ENCODE data around the gene ELAVL2.

Gene ELAVL2

DNA sequence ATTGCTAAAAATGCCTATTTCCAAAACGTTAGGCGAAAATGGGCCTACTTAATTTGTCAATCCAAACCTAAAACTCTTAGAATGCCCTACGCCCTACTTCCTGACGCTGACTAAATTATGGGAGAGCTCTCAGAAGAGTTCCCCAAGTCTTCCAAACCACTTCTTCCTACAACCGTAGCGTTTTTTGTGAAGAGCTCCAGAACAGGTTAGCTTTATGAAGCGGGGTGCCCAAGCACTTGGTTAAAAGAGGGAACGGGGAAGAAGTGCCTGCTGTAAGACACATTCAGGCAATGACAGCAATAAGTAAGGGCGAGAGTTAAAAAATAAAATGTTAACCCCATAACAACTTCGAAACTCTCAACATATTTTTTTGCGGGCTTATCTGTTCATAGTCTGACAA lies 2.8 kb downstream of the ELAVL2 start:
- no peak overlapping the region for H3K4me3 ChIP-seq (ENCODE audit: low read depth, low read length)
- TF ChIP-seq, protein P1, sequence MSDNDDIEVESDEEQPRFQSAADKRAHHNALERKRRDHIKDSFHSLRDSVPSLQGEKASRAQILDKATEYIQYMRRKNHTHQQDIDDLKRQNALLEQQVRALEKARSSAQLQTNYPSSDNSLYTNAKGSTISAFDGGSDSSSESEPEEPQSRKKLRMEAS (IDR thresholded peaks at IDR 0.05; ENCODE audit: low read depth, low read length), result no peak
- TF ChIP-seq MYC (IDR thresholded peaks at IDR 0.05; ENCODE audit: low read depth, low read length), result no peak
- TF ChIP-seq, protein P2, sequence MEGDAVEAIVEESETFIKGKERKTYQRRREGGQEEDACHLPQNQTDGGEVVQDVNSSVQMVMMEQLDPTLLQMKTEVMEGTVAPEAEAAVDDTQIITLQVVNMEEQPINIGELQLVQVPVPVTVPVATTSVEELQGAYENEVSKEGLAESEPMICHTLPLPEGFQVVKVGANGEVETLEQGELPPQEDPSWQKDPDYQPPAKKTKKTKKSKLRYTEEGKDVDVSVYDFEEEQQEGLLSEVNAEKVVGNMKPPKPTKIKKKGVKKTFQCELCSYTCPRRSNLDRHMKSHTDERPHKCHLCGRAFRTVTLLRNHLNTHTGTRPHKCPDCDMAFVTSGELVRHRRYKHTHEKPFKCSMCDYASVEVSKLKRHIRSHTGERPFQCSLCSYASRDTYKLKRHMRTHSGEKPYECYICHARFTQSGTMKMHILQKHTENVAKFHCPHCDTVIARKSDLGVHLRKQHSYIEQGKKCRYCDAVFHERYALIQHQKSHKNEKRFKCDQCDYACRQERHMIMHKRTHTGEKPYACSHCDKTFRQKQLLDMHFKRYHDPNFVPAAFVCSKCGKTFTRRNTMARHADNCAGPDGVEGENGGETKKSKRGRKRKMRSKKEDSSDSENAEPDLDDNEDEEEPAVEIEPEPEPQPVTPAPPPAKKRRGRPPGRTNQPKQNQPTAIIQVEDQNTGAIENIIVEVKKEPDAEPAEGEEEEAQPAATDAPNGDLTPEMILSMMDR (IDR thresholded peaks at IDR 0.05; ENCODE audit: low read depth, low read length), result no peak
- TF ChIP-seq POLR2A (IDR thresholded peaks at IDR 0.05; ENCODE audit: extremely low read depth, insufficient read length), result no peak

DNA sequence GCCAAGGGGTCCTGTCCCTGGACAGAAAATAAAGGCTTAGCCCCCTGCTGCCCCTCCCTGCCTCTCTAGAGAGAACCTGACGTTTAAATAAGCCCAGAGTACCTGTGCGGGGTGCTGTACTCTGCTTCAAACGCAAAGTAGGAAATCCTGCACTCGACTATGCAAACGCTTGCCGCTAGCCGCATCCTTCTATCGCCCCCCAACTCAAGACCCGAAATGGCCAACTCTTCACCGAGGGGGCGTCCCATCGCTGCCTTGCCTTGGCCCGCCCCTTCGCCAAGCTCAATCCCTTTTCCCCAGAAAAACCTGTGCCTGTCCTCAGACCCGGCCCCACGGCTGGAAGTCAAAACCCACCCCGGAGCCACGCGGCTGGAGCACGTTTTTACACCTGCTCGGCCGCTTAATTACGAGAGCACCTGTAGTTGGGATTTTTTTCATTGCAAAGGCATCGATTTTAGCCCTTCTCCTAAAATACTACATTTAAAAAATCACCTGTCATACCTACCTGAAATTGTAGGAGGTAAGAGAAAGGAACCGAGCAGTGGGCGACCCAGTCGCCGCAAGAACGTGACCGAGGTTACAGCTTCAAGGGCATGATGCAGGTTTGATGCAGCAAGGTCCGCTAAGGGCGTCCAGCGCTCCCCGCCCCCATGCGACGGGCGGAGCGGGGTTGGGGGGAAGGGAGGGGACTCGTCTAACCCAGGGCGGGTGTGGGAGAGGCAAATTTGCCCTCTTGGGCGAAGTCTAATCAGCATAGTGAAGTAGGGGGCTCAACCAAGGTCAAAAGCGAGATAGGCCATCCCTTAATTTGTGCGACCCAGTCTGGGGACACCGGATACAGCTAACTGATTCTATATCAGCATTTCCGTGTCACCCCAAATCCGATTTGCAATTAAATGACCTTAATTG lies 3.5 kb downstream of the ELAVL2 start:
- no peak overlapping the region for H3K4me3 ChIP-seq (ENCODE audit: low read depth, low read length)
- TF ChIP-seq MYC (IDR thresholded peaks at IDR 0.05; ENCODE audit: low read depth, low read length) (no peak), POLR2A (IDR thresholded peaks at IDR 0.05; ENCODE audit: extremely low read depth, insufficient read length) (no peak)
- TF ChIP-seq, protein P2 (IDR thresholded peaks at IDR 0.05; ENCODE audit: low read depth, low read length), result no peak
- TF ChIP-seq, protein P1 (IDR thresholded peaks at IDR 0.05; ENCODE audit: low read depth, low read length), result no peak
- no peak for DNase-seq (ENCODE audit: low read depth)

More for the DNA sequence above, 2.8 kb downstream of the ELAVL2 start:
- no peak for DNase-seq (ENCODE audit: low read depth)

DNA sequence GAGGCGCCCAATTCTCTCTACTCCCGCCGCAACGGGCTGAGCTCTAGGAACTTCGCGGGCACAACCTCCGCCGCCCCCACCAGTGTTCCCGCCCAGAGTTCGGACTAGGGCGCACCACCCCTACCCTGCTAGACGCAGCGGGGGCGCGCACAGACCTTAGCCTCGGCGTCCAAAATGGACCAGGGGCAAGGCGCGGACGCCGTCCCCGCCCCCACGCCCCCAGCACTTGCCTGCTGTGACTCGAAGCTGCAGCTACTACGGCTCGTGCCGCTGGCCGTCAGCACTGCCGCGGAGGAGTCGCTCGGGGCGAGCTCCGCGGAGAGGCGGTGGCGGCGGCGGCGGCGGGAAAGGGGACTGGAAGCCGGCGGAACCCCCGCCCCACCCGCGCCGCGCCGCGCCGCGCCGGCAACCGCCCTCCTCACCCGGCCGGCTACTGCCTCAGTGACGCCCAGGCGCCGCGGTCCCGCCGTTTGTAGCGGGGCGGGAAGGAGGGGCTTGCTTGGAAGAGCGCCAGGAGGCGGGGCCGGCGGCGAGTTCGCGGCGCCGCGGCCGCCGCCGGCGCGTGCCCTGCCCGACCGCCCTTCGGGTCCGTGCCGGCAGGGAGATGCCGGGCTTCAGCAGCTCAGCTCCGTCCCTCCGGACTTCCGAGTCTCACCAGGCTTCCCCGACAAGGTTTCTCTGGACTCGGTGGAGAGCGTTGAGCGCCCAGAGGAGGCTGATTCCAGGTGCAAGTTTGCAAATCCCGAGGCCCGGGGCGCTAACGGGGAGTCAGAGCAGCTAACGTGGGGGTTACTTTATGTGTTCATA lies 4.5 kb downstream of the ELAVL2 start:
- TF ChIP-seq POLR2A (IDR thresholded peaks at IDR 0.05; ENCODE audit: extremely low read depth, insufficient read length), result no peak
- no peak for TF ChIP-seq MYC (IDR thresholded peaks at IDR 0.05; ENCODE audit: low read depth, low read length)
- TF ChIP-seq, protein P1 (IDR thresholded peaks at IDR 0.05; ENCODE audit: low read depth, low read length), result no peak
- TF ChIP-seq, protein P2 (IDR thresholded peaks at IDR 0.05; ENCODE audit: low read depth, low read length), result no peak
- DNase-seq (ENCODE audit: low read depth), result no peak
- no peak overlapping the region for H3K4me3 ChIP-seq (ENCODE audit: low read depth, low read length)

DNA sequence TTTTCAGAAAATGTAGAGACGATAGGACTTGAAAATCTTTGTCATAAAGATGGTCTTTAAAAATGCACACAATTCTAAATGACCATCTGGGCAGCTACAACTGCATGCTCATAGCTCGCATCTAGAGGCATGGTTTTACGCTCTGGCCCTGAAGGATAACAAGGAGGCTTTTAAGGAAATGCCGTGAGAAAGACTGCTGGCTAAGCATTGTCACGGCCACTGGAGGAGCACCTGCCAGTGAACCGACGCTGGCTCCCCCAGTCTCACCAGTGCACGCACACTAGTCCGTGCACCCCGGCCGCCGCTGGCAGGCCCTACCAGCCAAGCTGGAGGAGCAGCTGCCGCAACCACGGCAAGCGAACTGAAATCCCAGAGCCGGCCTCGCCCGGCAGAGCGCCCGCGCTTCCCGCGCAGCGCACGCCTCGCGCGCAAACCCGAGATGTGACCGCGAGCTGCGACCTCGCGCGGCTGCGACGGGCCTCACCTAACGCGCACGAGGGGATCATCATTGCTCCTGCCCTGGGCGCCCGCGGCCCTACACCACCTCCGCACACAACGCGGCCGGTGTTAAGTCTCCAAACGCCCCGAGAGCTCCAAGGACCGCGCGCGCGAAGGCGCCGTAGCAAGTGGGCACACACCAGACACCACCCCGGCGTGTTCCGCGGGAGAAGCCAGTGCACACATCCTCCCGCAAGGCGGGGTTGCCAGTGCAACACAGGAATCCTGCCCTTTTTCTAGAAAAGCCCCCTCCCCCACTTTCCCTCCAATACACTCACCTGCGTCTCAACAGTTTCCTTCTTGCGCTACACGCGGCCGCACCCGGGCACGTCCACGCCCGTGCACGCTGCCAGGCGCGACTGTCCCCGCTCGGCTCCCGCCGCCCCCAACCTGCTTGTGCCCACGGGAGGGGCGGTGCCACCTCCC lies 5.3 kb downstream of the ELAVL2 start:
- DNase-seq (ENCODE audit: low read depth), result no peak
- no peak overlapping the region for H3K4me3 ChIP-seq (ENCODE audit: low read depth, low read length)
- TF ChIP-seq, protein P2 (IDR thresholded peaks at IDR 0.05; ENCODE audit: low read depth, low read length), result no peak
- no peak for TF ChIP-seq POLR2A (IDR thresholded peaks at IDR 0.05; ENCODE audit: extremely low read depth, insufficient read length)
- no peak for TF ChIP-seq MYC (IDR thresholded peaks at IDR 0.05; ENCODE audit: low read depth, low read length)
- TF ChIP-seq, protein P1 (IDR thresholded peaks at IDR 0.05; ENCODE audit: low read depth, low read length), result no peak

DNA sequence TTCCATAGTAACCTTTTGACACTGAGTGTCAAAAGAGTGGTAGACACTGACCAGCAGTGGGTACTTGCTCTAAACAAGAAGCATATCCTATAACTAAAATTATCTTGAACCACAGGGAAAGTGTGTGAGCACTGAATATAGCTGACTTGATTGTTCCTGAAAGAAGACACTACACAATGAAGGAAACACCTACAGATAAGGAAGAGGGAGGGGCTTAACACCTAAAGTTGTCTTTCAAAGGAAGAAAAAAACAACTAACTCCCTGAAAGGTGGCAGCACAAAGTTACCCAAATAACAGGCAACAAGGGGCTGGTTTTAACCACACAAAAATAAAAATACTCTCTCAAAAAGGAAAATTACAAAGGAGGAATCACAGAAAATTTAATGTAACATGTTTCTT lies 6.6 kb downstream of the ELAVL2 start:
- DNase-seq (ENCODE audit: low read depth), result no peak
- no peak overlapping the region for H3K4me3 ChIP-seq (ENCODE audit: low read depth, low read length)
- TF ChIP-seq, protein P2 (IDR thresholded peaks at IDR 0.05; ENCODE audit: low read depth, low read length), result no peak

All from NB4 (cell line).